G401.6 (cell line): ENCODE results near the gene POMGNT2.
"Not testable (repeated sequence)": the region's sequence is repeated elsewhere in the genome, so short reads cannot be mapped to it uniquely, and the experiment has no call there.

Experiments used
- FAIRE-seq: peaks from 2 replicates; lab custom pipeline; 2012; peaks lifted over from hg19 to GRCh38; lab: Jason Lieb, UNC

Gene POMGNT2

DNA sequence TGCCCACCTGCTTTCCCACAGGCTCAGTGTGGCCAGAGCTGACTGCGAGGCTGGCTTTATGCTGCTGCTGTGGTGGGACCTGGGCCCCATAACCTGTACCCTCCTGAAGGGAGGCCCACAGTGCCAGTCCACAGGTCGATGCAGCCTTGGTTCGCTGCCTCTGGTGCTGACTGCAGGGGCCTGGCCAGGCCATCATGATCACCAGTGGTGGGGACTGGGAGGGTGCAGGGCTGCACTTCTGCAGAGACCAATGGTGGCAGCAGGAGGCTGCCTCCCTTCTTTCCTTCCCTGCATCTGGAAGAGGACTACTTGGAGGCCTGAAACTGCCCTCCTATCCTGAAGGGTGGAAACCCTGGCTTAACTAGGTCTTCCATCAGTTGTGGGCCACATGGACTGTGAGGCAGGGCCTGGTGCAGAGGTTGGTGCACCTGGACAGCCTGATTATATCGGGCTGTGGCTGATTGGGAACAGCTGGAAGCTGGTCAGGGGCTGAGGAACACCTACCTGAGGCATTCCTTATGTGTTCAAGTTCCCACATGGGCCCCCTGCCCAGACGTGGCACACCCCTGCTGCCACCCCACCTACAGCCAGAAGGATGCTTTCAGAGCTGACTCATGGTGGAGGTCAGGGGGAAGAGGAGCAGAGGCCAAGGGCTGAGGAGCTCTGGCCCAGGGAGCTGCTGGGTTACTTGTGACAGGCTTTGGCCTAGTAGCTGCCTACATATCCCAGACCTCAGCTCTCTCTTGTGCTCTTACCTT is 29.8 kb downstream of the POMGNT2 start:
- FAIRE-seq: no peak

DNA sequence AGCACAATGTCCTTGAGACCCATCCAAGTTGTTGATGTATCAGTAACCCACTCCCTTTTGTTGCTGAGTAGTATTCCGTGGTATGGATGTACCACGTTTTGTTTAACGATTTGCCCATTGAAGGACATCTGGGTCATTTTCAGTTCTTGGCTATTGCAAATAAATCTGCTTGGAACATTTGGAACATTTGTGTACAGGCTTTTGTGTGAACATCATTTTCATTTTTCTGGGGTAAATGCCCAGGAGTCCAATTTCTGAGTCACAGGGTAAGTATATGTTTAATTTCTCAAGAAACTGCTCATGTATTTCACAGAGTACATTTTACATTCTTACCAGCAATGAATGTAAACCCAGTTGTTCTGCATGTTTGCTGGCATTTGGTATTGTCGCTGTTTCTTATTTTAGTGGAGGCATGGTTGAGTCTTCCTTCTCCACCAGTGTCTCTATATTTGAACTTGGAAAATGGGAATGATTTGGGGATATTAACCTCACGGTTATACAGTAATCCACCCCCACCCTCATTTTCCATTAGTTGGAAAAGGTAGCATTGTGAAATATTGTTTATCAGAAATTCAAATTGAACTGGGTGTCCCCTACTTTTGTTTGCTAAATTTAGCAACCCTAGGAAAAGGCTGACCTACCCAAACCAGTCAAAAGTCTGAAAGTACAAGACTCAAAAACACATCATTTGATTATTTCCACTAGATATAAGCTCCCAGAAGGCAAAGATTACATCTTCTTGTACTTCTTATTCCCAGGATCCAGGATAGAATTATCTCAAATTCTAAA is 30.8 kb downstream of the POMGNT2 start:
- FAIRE-seq: no peak

DNA sequence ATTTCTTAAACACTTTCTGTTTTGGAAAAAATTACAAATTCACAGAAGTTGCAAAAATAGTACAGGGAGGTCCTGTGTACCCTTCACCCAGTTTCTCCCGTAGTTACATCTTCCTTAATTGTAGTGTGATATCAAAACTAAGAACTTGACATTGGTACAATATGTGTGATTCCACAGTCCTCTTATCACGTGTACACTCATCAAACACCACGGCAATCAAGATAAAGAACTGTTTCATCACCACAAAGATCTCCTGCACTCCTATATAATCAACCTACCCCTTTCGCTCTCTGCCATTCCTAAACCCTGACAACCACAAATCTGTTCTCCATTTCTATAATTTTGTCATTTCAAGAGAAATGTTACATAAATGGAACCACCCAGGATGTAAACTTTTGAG is 31.4 kb downstream of the POMGNT2 start:
- no peak for FAIRE-seq

DNA sequence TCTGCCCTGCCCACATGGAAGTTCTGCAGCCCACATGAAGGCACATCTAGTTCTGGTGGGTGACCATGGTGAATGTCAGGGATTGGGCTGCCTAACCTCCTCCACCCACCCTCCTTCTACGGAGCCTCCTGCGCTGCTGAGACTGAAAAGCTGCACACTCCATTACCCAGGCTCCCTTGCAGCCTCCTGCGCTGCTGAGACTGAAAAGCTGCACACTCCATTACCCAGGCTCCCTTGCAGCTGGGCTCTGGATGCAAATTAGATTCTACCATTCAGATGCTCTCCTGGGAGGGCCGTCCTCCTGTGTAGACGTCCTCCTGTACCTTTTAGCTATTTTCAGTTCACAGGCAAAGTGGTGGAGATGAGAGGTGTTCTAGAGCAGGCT is 32.1 kb downstream of the POMGNT2 start:
- no peak for FAIRE-seq

DNA sequence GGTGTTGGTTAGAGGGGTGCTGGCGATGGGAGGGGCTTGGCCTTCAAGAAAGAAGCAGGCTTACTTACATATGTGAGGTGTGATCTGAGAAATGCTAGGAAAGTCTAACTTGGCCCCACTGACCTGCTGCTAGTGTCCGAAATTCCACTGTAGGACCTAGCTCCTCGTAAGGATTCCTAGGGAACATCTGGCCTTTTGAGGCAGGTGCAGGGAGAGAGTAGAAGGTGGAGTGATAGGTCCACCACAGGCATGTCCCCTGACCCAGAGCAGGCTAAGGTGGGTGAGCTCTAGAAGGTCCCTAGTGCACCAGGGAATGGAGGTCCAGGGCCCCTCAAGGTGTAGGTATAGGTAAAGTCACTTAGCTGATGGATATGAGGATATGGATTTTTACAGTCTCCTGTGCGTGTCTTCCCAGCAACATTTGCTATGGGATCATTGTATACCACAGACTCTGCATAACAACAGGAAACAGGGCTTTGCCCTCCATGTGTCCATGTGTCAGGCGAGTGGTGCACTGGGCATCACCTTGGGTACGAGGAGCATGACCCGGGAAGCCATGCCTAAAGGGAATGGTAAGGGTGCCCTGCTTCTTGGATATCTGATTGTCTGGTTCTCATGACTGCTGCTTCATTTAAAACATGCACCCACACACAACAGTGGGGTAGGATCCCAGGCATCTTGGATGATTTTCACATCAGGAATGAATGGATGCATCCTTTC is 32.6 kb downstream of the POMGNT2 start:
- no peak for FAIRE-seq

DNA sequence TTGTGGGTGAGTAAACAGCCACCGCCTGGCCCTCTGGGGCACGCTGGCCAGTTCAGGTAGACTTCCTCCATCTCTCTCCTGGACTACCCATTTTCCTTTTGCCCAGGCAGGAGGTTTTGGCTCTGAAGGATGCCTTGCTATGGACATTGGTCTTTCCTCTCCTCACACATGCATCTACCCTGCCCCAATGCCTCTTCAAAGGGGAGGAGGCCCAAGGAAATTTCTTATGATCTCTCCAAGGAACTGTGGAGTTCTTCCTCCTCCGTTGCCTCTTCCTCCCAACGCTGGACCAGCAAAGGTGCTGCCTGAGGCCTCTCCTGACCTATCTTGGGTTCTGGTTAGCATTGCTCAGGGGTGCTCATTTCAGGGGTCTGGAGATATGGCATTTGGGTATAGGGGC is 33.5 kb downstream of the POMGNT2 start:
- no peak for FAIRE-seq

DNA sequence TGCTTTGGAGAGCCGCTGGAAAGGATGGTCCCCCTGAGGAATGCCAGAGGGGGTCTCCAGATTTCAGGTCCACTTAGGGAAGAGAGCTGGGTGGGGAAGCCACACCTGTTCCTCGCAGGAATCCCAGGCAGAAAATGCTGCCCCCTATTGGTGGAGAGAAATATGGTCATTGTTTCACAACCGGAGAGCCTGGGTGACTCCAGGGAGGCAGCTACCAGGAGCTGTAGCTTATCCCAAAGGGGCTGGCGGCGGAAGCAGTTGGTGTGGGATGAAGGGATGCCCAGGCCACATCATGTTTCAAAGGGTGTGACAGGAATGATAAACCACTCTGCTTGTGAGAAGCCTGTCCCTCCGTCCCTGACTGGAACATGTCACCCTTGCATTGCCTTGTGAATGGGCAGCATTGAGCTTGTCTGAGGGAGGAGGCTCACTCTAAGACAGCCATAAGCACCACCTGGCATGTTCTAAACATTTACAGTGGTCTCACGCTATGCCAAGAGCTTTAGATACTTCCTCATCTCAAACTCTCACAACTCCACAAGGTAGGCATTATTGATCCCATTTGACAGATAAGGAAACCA is 34.5 kb downstream of the POMGNT2 start:
- FAIRE-seq: no peak

DNA sequence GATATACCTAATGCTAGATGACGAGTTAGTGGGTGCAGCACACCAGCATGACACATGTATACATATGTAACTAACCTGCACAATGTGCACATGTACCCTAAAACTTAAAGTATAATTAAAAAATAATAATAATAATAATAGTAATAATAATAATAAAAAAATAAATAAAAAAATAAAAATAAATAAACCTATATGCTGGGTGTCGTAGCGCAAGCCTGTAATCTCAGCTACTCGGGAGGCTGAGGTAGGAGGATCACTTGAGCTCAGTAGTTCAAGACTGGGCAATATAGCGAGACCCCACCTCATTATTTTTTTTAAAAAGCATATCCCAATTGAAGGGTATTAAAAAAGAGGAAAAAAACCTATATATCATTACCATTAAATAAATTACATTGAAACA is 35.2 kb downstream of the POMGNT2 start:
- not testable (repeated sequence) for FAIRE-seq

DNA sequence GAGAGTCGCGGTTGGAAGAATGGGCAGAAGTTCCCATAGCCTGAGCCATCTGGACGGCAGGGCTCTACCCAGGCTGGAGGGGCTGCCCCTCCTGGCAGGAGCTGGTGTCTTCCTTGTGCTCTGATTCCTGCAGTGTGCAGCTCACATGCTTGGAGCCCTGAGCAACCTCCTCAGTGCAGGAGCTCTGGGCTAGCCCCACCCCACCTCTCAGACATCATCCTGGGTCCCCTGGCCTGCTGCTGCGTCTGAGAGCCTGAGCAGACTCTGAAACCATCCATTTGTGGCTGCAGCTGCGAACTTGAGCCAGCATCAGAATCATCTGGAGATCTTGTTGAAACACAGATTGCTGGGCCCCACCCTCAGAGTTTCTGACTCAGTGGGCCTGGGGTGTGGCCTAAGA is 42.8 kb downstream of the POMGNT2 start:
- no peak for FAIRE-seq

DNA sequence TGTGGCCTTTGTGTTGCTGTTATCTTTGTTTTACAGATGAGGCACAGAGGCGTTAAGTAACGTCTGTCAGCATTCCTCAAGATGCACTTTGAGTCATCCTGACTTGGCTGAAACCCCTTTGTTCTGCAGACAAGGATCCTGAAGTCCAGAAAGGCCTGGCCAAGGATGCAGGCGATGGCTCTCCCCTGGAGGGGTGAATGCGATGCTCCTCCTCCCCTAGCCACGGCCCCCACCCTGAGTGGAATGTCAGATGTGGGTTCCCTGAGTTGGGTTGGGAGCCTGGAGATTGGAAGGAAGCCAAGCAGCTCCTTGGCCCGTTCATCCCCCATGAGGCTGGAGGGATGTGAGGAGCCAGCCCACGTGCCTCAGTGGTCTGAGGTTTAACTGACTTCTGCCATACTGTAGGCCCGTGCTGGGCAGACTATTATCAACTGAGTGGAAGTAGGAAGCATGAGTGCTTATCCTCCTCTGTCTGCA is 43.3 kb downstream of the POMGNT2 start:
- no peak for FAIRE-seq

DNA sequence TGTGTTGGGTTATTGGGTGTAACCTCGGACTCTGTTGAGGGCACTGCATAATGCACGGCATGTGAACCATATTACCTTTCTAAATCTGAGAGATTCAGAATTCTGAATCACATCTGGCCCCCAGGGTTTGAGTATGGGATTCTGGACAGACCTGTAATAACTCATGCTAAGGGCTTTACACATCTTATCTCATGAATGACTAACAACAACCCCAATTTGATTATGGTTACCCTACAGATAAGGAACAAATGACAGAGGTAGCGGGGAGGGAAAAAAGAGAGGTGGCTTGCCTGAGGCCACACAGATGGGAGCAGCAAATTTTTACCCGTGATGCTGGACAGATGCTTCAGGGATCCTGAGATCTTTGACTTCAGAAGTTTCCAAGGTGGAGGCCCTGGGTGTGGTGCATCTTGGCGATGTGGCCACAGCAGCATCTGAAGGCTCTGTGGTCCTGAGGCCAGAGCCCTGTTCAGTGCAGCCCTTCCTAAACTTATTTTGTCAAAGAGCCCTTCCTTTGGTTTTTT is 43.8 kb downstream of the POMGNT2 start:
- no peak for FAIRE-seq

DNA sequence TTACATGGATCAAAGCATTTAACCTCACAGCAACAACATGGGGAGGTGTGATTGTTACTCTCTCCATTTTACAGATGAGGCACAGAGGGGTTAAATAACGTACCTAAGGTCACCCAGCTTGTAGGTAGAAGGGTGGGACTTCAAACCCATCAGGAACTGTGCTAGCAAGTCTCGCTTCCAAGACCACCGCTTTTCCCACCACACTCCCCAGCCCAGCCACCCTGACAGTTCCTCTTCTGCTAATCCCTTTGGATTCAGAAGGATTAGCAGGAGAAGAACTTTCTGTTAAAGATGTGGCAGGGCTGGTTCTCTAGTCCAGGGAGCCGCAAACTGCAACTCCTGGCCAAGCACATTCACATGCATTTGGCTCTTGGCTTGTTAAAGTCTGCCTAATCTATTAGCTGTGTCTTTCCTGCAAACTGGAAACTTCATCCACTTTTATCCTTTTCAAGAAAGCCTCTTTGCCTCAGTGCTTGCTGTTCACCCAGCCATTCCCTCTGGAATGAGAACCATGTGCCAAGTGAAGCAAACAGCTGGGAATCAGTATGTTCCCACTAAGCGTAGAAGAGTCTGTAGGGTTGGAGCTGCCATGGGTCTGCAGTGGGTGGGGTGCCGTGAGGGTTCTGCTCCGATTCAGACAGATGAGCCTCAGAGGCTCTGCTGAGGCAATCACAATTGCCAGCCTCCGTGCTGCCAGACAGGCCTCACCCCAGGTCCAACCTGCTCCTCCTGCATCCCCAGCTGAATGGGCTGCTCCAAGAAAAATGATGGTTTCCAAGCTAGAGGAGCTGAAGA is 44.6 kb downstream of the POMGNT2 start:
- no peak for FAIRE-seq

DNA sequence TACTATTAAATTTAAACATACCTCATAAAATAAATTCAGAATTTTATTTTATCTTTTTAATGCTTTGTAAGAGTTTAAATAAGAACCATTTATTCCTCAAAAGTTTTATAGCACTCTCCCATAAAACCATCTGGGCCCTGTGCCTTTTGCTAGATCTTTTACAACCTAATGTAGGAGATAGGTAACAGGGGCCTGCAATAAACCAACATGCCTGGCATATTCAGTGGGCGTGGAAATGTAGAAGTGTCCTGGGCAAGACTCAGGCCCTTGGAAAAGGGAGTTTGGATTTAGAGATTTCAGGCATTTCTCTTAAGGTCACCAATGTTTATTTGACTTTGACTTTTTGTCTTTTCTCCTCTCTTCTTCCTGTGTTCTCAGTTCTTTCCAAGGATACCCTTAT is 46.4 kb downstream of the POMGNT2 start:
- FAIRE-seq: no peak

DNA sequence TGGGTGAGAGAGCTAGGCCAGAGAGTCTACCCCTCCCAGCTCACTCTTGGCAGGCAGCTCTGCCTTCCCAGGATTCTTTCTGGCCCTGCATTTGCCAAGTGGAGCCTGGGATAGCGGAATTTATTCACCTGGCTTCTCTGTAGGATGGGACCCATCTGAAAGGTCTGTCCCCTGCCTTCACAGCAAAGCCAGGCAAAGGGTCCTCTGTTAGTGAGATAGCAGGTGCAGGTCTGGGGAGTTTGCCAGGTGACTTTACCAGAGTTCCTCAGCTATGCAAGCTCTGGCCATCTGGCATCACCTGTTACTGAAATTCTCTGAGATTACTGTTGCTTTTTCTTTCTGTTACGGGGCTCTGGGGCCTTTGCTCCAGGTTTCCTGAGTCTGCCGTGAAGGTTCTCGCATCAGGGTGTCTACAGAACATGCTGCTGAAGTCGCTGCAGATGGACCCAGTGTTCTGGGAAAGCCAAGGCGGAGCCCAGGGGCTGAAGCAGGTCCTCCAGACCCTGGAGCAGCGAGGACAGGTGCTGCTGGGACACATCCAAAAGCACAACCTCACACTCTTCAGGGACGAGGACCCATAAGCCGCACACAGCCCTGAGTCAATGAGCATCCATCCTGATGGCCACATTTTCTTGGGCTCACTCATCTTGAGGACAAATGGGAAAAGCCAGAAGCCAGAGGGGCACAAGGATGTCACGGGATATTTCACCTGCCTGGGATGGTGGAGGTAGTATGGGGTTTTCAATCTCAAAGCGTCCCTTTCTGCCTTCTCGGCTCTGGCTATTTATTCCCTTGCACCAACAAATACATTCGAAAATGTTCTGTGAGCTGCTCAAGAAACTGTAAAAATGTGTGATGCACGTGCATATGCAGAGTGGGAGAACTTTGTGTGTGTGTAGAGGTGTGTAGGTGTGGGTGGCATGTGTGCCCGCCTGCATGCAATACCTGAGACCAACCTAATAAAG is 49.8 kb downstream of the POMGNT2 start:
- FAIRE-seq: no peak

DNA sequence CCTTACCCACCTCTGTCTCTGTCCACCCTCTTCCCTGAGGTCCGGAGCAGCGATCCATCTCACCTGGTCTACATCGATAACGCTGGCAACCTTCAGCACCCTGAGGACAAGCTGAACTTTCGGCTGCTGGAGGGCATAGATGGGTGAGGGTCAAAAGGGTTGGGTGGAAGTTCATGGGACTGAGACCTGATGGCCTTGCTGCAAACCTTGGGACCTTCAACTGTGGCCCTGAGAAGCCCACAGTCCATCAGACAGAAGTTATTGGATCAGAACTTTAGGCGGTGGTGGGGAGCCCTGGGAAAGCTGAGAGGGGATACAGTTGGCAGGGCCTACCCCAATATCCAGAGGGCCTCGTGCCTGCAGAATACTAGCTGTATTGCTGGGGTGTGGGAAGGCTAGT is 50.5 kb downstream of the POMGNT2 start:
- FAIRE-seq: no peak

DNA sequence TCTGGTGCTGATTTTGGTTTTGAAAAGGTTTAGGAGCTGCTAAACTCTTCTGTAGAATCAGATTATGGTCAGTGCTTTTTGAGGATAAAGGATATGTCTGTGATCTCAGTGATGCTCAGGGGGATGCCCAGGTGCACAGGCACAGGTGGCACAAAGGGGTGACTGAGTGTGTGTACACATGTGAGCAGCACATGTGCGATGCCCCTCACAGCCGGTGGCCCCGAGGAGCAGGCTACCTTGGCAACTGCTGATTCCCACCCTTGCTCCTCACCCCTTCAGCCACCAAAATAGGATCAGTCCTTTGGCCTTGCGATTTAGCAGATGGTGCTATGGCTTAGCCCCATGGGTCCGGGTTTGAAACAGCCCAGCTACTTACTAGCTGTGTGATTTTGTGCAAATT is 51.1 kb downstream of the POMGNT2 start:
- no peak for FAIRE-seq

DNA sequence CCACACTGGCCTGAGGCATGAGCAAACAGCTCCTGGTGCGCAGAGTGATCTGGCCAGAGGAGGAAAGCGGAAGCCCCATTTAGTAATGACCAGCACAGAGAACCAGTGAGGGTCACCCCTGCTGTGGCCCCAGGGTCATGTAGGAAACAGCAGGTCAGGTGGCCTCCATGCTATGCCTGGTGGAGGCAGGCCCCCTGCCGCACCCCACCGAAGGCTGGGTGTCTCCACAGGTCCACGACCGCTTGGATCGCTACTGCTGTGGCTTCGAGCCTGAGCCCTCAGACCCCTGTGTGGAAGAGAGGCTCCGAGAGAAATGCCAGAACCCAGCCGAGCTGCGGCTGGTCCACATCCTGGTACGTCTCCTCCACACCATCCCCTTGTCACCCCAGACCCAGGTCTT is 52.6 kb downstream of the POMGNT2 start:
- FAIRE-seq: no peak

DNA sequence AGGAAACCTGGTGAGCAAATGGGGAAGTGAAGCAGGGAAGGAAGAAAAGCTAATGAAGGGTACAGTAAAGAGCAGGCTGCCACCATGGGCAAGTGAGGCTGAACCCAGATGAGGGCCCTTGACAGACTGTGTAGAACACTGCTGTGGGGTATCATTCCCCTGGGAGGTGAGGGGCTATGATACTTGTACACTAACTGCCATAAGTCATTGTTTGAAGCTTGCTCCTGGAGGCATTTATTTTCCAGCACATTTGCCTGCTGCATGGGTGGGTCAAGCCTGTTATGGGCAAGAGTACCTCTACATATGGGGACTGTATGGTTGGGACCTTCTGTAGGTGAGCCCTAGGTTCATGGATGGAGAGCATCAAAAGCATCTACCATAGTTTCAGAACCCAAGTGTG is 57.4 kb downstream of the POMGNT2 start:
- FAIRE-seq: no peak

DNA sequence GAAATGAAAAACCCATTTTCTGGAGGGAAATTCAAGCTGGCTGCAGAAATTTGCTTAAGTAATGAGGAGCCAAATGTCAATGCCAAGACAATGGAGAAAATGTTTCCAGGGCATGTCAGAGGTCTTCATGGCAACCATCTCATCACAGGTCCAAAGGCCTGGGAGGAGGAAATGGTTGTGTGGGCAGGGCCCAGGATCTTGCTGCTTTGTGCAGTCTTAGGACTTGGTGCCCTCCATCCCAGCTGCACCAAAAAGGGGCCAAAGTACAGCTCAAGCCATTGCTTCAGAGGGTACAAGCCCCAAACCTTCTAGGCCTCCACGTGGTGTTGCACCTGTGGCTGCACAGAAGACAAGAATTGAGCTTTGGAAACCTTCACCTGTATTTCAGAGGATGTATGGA is 59.3 kb downstream of the POMGNT2 start:
- no peak for FAIRE-seq

DNA sequence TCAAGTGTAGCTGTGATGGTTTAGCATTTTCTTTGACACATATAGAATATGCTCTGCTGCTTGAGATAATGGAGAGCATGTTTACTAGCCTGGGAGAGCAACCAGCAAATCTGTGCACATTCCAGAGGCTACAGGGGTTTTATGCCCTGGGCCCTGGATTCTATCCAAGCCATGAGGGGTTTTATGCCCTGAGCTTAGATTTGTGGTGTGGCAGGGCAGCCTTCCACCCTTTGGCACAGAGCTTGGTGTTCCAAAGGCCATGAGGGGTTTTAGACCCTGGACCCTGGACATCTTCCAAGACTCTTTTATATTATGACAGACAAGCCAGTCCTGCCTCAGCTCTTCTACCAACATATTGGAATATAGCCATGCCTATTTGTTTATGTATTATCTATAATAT is 60.8 kb downstream of the POMGNT2 start:
- FAIRE-seq: not testable (repeated sequence)
